GM21576 (cell line): ENCODE measurements around the gene IGFBP7.
"Not testable (repeated sequence)": the region's sequence is repeated elsewhere in the genome, so short reads cannot be mapped to it uniquely, and the experiment has no call there.

Experiments used
- ATAC-seq: cut with Tn5 transposase; IDR thresholded peaks from one replicate; pipeline ENCODE4 v1.9.1; 2021; ENCODE audit warnings: mild to moderate bottlenecking, moderate library complexity; ENCODE audit not compliant: unreplicated experiment

Gene IGFBP7

GRCh38 chr4:57075367-57075766, 34.8 kb downstream of the IGFBP7 start:
- ATAC-seq: no peak

GRCh38 chr4:57074744-57075143, 35.4 kb downstream of the IGFBP7 start:
- no peak for ATAC-seq

- ATAC-seq: no peak
These were observed 36.6 kb downstream of the IGFBP7 start for GRCh38 chr4:57073559-57073958.

GRCh38 chr4:57071326-57071725, 38.9 kb downstream of the IGFBP7 start:
- no peak for ATAC-seq

- ATAC-seq: no peak
These were observed 39.7 kb downstream of the IGFBP7 start for GRCh38 chr4:57070461-57070860.

- ATAC-seq: no peak
These were observed 41.8 kb downstream of the IGFBP7 start for GRCh38 chr4:57068237-57068981.

- no peak for ATAC-seq
These were observed 44.3 kb downstream of the IGFBP7 start for GRCh38 chr4:57065730-57066482.

GRCh38 chr4:57064811-57065711, 45.1 kb downstream of the IGFBP7 start:
- no peak for ATAC-seq

GRCh38 chr4:57064120-57064519, 46.1 kb downstream of the IGFBP7 start:
- no peak for ATAC-seq

- ATAC-seq: no peak
These were observed 46.7 kb downstream of the IGFBP7 start for GRCh38 chr4:57063518-57063917.

GRCh38 chr4:57061395-57061794, 48.8 kb downstream of the IGFBP7 start:
- no peak for ATAC-seq

GRCh38 chr4:57060717-57061067, 49.5 kb downstream of the IGFBP7 start:
- ATAC-seq: not testable (repeated sequence)

GRCh38 chr4:57059890-57060716, 50.1 kb downstream of the IGFBP7 start:
- ATAC-seq: no peak

- ATAC-seq: no peak
These were observed 54.3 kb downstream of the IGFBP7 start for GRCh38 chr4:57055886-57056285.

- no peak for ATAC-seq
These were observed 56.7 kb downstream of the IGFBP7 start for GRCh38 chr4:57053508-57053907.

- ATAC-seq: no peak
These were observed 58.7 kb downstream of the IGFBP7 start for GRCh38 chr4:57051524-57051923.

GRCh38 chr4:57051095-57051494, 59.1 kb downstream of the IGFBP7 start:
- no peak for ATAC-seq

- no peak for ATAC-seq
These were observed 61.4 kb downstream of the IGFBP7 start for GRCh38 chr4:57048590-57049304.

- ATAC-seq: not testable (repeated sequence)
These were observed 63.1 kb downstream of the IGFBP7 start for GRCh38 chr4:57047046-57047445.

- no peak for ATAC-seq
These were observed 65.2 kb downstream of the IGFBP7 start for GRCh38 chr4:57044996-57045395.
